ENCODE data around the gene GPR18. TPM values are rescaled to one million over a fixed set of nuclear protein-coding genes. Genes with fewer than 3 reads are reported as not detected.

Gene GPR18
- total RNA-seq, 1 donor from 2014 or later: not detected

DNA sequence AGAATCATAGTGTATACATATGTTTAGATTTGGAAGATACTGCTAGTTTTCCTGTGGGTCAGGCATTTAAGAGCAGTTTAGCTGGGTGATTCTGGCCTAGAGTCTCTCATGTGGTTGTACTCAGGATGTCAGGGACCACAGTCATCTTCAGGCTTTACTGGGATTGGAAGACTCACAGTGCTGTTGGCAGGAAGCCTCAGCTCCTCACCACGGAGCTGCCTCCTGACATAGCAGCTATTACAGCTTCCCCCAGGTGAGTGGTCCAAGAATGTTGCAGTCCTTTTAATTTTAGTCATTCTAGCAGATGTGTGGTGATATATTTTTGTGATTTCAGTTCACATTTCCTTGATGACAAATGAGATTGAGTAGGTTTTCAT, 16.9 kb upstream of the GPR18 start:
- peaks cover 6% of the 10 kb centered on the region for H3K4me1 Mint-ChIP-seq

DNA sequence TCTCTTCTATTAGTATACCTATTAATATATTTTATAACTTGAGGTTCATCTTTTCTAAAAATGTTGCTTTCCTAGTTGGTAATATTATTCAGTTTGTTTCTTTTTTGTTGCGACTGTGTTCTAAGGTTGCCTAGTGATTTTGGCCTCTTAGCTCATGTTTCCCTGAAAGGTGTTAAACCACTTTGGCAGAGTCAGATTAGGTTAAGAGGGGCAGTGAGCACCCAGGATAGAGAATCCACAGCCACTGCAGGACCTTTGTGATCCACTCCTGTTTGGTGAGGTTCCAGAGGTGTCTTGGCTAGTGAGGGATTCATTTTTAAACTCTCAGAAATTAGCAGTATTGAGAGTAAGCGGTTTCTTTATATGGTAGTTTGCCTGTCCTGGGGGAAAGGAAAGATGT, 14.9 kb upstream of the GPR18 start:
- H2AFZ ChIP-seq (replicated peaks): no peak overlapping the region
- Mint-ChIP-seq H3K36me3 (peaks cover 18% of the 10 kb centered on the region), H3K27ac (no peak overlapping the region), H3K27me3 (ENCODE audit: insufficient read depth, low read depth) (peaks cover 5% of the 10 kb centered on the region), H3K9me3 (peaks cover 3% of the 10 kb centered on the region), H3K4me1 (no peaks in the 10 kb centered on the region), H3K4me3 (no peak overlapping the region)
- H3K27me3 ChIP-seq: no peaks in the 10 kb centered on the region
- no peaks in the 10 kb centered on the region for H3K9me3 ChIP-seq (ENCODE audit: low read depth)
- H3K27ac ChIP-seq: no peak overlapping the region
- TF ChIP-seq, protein P1, sequence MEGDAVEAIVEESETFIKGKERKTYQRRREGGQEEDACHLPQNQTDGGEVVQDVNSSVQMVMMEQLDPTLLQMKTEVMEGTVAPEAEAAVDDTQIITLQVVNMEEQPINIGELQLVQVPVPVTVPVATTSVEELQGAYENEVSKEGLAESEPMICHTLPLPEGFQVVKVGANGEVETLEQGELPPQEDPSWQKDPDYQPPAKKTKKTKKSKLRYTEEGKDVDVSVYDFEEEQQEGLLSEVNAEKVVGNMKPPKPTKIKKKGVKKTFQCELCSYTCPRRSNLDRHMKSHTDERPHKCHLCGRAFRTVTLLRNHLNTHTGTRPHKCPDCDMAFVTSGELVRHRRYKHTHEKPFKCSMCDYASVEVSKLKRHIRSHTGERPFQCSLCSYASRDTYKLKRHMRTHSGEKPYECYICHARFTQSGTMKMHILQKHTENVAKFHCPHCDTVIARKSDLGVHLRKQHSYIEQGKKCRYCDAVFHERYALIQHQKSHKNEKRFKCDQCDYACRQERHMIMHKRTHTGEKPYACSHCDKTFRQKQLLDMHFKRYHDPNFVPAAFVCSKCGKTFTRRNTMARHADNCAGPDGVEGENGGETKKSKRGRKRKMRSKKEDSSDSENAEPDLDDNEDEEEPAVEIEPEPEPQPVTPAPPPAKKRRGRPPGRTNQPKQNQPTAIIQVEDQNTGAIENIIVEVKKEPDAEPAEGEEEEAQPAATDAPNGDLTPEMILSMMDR (IDR thresholded peaks at IDR 0.05): no peak
- TF ChIP-seq EZH2 (IDR thresholded peaks at IDR 0.05) (no peak), EZH2phosphoT487 (IDR thresholded peaks at IDR 0.05) (no peak)
- H3K9ac ChIP-seq: no peak overlapping the region
- no peaks in the 10 kb centered on the region for H3K79me2 ChIP-seq (ENCODE audit: low read depth)
- no peaks in the 10 kb centered on the region for H3K36me3 ChIP-seq
- no peak for DNase-seq (ENCODE audit: low spot score)
- no peaks in the 10 kb centered on the region for H3F3A ChIP-seq (ENCODE audit: low read depth)
- no peak overlapping the region for H3K4me3 ChIP-seq
- peaks cover 5% of the 10 kb centered on the region for H3K4me1 ChIP-seq
- H3K4me2 ChIP-seq: no peak overlapping the region
- peaks cover 3% of the 10 kb centered on the region for H4K20me1 ChIP-seq (ENCODE audit: low read depth)

More for the DNA sequence above, 16.9 kb upstream of the GPR18 start:
- no peaks in the 10 kb centered on the region for H3K36me3 ChIP-seq
- no peak overlapping the region for H2AFZ ChIP-seq (replicated peaks)
- no peaks in the 10 kb centered on the region for H3K27me3 ChIP-seq
- Mint-ChIP-seq H3K36me3 (peaks cover 23% of the 10 kb centered on the region), H3K4me3 (no peak overlapping the region), H3K9me3 (peaks cover 3% of the 10 kb centered on the region), H3K27ac (no peak overlapping the region), H3K27me3 (ENCODE audit: insufficient read depth, low read depth) (peaks cover 5% of the 10 kb centered on the region)
- H3F3A ChIP-seq (ENCODE audit: low read depth): peaks cover 4% of the 10 kb centered on the region
- H4K20me1 ChIP-seq (ENCODE audit: low read depth): peaks cover 19% of the 10 kb centered on the region
- H3K9me3 ChIP-seq (ENCODE audit: low read depth): no peaks in the 10 kb centered on the region
- TF ChIP-seq EZH2phosphoT487 (IDR thresholded peaks at IDR 0.05) (no peak), EZH2 (IDR thresholded peaks at IDR 0.05) (no peak)
- TF ChIP-seq, protein P1 (IDR thresholded peaks at IDR 0.05): no peak
- no peak overlapping the region for H3K4me2 ChIP-seq
- H3K4me3 ChIP-seq: no peak overlapping the region
- no peak overlapping the region for H3K9ac ChIP-seq
- H3K4me1 ChIP-seq: peaks cover 19% of the 10 kb centered on the region
- no peak overlapping the region for H3K27ac ChIP-seq
- DNase-seq (ENCODE audit: low spot score): no peak
- no peaks in the 10 kb centered on the region for H3K79me2 ChIP-seq (ENCODE audit: low read depth)

DNA sequence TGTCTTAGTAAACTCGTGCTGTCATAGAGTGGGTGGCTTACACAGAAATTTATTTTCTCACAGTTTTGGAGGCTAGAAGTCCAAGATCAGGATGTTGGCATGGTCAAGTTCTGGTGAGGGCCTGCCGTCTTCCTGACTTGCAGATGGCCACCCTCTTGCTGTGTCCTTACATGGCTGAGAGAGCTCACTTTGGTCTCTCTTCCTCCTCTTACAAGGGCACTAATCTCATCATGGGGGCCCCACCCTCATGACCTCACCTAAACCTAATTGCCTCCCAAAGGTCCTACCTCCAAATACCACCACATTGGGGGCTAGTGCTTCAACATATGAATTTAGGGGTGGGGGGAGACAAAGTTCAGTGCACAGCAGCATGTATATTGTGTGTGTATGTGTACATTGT, 14.3 kb upstream of the GPR18 start:
- Mint-ChIP-seq H3K4me1 (no peaks in the 10 kb centered on the region), H3K9me3 (peaks cover 3% of the 10 kb centered on the region)
- H3K9ac ChIP-seq: no peak overlapping the region

More for the DNA sequence above, 14.3 kb upstream of the GPR18 start:
- H3K4me3 Mint-ChIP-seq: peak overlapping the region; percentile 14
- Histone ChIP-seq H3K9me3 (ENCODE audit: low read depth) (no peaks in the 10 kb centered on the region), H3K4me2 (no peak overlapping the region), H3K27ac (no peak overlapping the region), H3K79me2 (ENCODE audit: low read depth) (no peaks in the 10 kb centered on the region), H3K27me3 (no peaks in the 10 kb centered on the region), H3K36me3 (no peaks in the 10 kb centered on the region), H4K20me1 (ENCODE audit: low read depth) (peaks cover 2% of the 10 kb centered on the region), H3K4me1 (peaks cover under 1% of the 10 kb centered on the region), H3K4me3 (no peak overlapping the region), H3F3A (ENCODE audit: low read depth) (no peaks in the 10 kb centered on the region), H2AFZ (replicated peaks) (no peak overlapping the region)
- DNase-seq (ENCODE audit: low spot score): no peak
- H3K27ac Mint-ChIP-seq: no peak overlapping the region
- no peak for TF ChIP-seq EZH2phosphoT487 (IDR thresholded peaks at IDR 0.05)
- no peak for TF ChIP-seq EZH2 (IDR thresholded peaks at IDR 0.05)
- TF ChIP-seq, protein P1 (IDR thresholded peaks at IDR 0.05): no peak
- peaks cover 3% of the 10 kb centered on the region for H3K27me3 Mint-ChIP-seq (ENCODE audit: insufficient read depth, low read depth)
- peaks cover 15% of the 10 kb centered on the region for H3K36me3 Mint-ChIP-seq

Data from neural progenitor cell (in vitro differentiated cells).